PC-9 (cell line): ENCODE results near the gene SPINK5.

Experiments used
- EZH2 ChIP-seq: fragments of 200-600 bp; sonication (generic); IDR thresholded peaks from 2 replicates; pipeline ENCODE4 v1.8.0; 2017; ENCODE audit warnings: antibody characterized with exemption, low read depth
- TF ChIP-seq, protein P1 (sequence below): fragments of 200-600 bp; sonication (generic); conservative IDR thresholded peaks from 2 replicates; pipeline ENCODE4 v1.6.1; 2017; ENCODE audit warnings: mixed run types, antibody characterized with exemption, mild to moderate bottlenecking, moderate library complexity

DNA sequence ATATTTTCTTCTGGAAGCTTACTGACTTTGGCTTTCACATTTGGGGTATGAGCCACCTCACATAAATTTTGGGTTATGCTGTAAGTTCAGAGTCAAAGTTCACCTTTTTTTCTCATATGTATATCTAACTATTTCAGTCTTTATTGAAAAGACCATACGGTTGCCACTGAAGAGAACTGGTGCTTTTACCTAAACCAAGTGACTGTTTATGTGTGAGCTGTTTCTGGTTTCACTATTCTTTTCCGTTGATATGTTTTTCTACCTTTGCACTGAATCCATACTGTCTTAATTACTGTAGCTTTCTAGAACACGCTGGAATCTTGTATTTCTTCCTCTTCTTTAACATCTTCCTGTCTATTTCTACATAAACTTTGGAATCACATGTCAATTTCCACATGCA, 36.3 kb upstream of the SPINK5 start:
- TF ChIP-seq, protein P1, sequence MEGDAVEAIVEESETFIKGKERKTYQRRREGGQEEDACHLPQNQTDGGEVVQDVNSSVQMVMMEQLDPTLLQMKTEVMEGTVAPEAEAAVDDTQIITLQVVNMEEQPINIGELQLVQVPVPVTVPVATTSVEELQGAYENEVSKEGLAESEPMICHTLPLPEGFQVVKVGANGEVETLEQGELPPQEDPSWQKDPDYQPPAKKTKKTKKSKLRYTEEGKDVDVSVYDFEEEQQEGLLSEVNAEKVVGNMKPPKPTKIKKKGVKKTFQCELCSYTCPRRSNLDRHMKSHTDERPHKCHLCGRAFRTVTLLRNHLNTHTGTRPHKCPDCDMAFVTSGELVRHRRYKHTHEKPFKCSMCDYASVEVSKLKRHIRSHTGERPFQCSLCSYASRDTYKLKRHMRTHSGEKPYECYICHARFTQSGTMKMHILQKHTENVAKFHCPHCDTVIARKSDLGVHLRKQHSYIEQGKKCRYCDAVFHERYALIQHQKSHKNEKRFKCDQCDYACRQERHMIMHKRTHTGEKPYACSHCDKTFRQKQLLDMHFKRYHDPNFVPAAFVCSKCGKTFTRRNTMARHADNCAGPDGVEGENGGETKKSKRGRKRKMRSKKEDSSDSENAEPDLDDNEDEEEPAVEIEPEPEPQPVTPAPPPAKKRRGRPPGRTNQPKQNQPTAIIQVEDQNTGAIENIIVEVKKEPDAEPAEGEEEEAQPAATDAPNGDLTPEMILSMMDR: no peak
- no peak for TF ChIP-seq EZH2
